WI38 (cell line): ENCODE results near the gene ITGB4.

Source experiments
- H3K4me3 ChIP-seq: 2 replicates; pipeline ENCODE4 v1.5.1; 2011; ENCODE audit warnings: low read depth, mild to moderate bottlenecking, control low read depth, low read length
- CTCF ChIP-seq: IDR thresholded peaks from 2 replicates; pipeline ENCODE4 v1.5.1; 2012; ENCODE audit warnings: low read depth, mild to moderate bottlenecking, control low read depth, low read length

ITGB4 gene

GRCh38 chr17:75785016-75785890, 64.0 kb downstream of the ITGB4 start:
- peak overlapping the region; percentile 74 for H3K4me3 ChIP-seq
- no peak for TF ChIP-seq CTCF

GRCh38 chr17:75791254-75791653, 70.0 kb downstream of the ITGB4 start:
- TF ChIP-seq CTCF = no peak
- no peak overlapping the region for H3K4me3 ChIP-seq

GRCh38 chr17:75793460-75793859, 72.2 kb downstream of the ITGB4 start:
- TF ChIP-seq CTCF = no peak

GRCh38 chr17:75795820-75796607, 74.8 kb downstream of the ITGB4 start:
- no peak overlapping the region for H3K4me3 ChIP-seq
- no peak for TF ChIP-seq CTCF

More at GRCh38 chr17:75793460-75793859, 72.2 kb downstream of the ITGB4 start:
- no peak overlapping the region for H3K4me3 ChIP-seq

GRCh38 chr17:75799402-75799801, 78.1 kb downstream of the ITGB4 start:
- H3K4me3 ChIP-seq = no peak overlapping the region
- no peak for TF ChIP-seq CTCF

- no peak for TF ChIP-seq CTCF
- H3K4me3 ChIP-seq = no peak overlapping the region
These were observed 82.6 kb downstream of the ITGB4 start for GRCh38 chr17:75803883-75804282.

GRCh38 chr17:75806822-75807500, 85.7 kb downstream of the ITGB4 start:
- TF ChIP-seq CTCF = no peak
- H3K4me3 ChIP-seq = no peak overlapping the region
